GM18868 (cell line): ENCODE measurements around the gene PPP1CC.
"Not testable (repeated sequence)": the region's sequence is repeated elsewhere in the genome, so short reads cannot be mapped to it uniquely, and the experiment has no call there.

Experiments used
- ATAC-seq: cut with Tn5 transposase; IDR thresholded peaks from one replicate; pipeline ENCODE4 v1.9.1; 2021; ENCODE audit warnings: mild to moderate bottlenecking, moderate library complexity; ENCODE audit not compliant: unreplicated experiment

Gene PPP1CC

DNA sequence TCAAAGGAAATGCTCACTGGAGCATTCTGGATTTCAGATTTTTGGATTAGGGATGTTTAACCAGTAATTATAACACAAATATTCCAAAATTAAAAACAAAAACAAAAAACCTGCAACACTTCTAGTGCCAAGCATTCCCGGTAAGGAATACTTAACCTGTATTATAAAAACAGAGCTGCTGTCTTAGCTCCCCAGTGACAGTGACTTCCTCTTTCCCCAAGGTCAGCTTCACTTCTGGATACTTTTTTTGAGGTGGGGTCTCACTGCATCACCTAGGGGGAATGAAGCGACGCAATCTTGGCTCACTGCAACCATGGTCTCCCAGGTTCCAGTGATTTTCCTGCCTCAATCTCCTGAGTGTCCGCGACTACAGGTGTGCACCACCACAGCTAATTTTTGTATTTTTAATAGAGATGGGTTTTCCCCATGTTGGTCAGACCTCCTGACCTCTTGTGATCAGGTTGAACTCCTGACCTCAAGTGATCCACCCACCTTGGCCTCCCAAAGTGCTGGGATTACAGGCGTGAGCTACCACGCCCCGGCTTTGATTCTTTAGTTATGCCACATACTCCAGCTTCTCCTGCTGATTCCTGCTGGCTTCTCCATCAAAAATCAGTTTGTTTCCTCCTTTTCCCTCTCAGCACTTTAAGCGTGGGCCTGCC lies 15.9 kb downstream of the PPP1CC start:
- no peak for ATAC-seq

DNA sequence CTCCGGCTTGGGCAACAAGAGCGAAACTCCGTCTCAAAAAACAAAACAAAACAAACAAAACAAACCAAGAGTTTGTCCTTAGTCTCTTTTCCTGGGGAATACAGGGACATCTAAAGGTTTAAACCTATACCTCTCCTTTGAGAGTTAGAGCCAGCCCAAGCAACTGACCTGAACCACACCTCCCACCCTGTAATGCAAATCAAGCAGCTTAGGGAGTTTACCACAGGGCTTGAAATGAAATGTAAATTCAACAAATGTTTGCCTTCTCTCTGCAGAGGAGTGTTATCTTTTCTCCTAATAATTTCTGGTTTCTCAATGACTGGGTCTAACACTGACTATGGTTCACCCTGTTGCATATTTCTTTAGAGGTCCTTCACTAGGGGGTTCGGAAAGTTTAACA lies 16.7 kb downstream of the PPP1CC start:
- ATAC-seq = no peak

DNA sequence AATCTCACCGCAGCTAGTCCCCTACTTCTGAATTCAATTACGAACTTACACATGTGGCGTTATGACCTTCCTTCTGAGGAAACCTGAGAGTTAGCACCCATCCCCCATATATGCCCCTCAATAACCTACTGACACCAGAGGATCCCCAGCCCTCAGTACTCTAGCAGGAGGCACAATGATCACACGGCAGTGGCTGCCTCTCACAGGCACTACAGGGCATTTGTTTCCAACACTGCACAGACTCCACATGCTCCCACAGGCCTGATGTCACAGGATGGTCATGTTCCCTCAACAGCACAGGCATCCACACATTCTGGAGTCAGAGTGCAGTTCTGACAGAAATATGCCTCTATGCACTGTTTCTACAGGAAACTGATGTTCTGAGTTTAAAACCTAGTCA lies 17.4 kb downstream of the PPP1CC start:
- no peak for ATAC-seq

DNA sequence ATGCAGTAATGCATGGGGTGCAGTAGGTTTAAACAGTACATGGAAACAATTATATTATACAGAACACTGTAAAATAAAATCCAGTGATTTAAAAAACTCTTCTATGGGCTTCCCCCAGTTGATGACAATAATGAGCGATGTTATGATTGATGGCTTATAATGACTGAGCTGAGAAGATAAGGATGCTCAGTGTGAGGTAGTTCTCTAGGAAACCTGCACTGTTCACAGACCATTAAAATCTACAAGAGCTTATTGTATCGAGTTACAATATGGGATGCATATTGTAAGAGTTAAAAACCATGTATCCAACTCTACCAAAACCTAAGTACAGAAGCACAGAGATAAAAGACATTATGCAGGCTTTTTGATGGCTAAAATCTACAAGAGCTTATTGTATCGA lies 19.8 kb downstream of the PPP1CC start:
- not testable (repeated sequence) for ATAC-seq

DNA sequence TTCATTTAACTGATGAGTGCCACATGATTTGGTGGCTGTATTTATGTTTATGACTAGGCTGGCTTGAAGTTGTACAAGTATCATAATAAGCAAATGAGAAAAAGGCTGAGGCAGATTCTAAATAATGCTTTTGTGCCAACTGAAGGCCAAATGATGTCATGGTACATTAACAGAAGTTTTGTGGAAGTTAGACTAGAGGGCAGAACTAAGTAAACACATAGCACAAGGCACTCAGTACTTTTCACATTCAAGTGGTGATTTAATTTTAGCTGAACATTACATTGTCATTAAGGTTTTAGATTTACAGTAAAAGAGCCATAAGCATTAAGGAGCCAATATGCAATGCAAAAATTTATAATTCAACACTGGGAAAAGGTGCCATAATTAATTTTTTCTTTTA lies 21.1 kb downstream of the PPP1CC start:
- ATAC-seq = no peak

DNA sequence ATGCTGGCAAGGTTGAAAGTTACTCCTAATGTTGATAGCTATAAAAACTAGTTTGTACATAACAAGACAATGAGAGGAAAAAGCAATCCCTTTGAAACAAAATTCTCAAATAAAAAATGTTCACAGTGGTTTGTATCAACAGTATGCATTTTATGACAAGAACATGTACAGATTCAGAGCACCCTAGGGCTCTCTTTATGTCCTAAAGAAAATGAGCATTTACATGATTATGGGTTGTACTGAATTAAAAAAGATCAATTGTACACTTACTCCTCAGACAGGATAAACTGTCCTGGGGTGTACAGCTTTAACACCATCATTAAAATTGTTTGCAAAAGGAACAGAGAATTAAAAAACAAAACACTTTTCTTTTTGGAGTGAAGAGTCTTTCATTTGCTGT lies 22.2 kb downstream of the PPP1CC start:
- ATAC-seq = no peak

DNA sequence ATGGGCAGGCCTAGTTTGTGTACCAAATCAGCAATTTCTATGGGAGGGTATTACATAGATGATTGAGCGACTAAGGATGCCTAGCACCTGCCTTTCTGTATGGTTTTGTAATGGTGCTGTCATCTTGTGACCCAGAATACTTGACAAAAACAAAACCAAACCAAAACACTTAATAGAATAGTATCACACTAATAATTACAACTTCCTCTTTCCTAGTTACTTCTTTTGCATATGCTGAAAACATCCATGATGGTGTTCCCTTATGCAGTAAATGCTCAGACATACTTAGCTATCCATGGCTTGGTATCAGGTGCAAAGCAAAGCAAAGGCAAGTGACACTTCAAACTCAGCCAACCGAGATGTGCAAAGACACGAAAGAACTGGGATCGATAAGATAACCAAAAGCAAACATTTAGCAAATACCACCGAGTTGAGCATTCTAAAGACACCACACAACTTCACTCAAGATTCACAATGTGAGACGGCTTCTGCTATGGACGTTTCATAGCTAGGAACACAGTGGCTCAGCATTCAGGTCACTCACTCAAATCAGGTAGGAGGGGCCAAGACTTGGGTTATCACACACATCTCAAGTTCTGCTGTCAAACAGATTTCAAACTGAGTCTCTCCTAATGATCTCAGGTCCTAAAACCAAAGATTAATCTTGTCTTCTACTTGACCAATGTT lies 24.3 kb downstream of the PPP1CC start:
- no peak for ATAC-seq

DNA sequence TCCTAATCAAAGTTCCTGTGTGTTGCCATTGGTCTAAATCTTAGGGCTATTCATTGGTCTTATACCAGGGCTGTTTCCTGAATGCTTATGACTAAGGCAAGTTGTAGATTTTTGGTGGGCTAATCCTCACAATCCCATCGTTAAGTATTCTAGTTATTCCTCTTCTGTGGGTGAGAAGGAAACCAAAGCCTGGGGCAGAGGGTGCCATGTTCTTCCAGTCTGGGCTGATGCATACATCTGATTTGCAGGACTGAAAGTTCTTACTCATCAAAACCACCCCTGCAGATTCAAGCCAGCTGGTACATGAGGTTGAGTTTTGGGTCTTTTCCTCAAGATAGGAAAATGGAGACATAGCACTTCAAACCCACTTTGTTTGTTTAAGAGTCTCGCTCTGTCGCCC lies 25.7 kb downstream of the PPP1CC start:
- no peak for ATAC-seq

DNA sequence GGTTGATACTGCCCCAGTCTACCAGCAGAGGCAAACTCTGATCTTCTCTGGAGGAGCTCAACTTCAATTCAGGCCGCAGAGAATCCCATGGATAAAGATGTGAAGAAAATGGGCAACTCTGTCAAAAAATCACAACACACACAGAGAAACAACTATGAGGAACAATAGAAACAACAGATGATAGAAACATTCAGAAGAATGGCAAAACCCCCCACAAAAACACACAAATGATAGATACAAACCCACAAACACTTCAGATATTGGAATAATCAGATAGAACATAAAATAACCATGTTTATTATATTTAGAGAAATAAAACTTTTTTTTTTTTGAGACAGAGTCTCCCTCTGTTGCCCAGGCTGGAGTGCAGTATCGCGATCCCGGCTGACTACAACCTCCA lies 33.8 kb downstream of the PPP1CC start:
- no peak for ATAC-seq

DNA sequence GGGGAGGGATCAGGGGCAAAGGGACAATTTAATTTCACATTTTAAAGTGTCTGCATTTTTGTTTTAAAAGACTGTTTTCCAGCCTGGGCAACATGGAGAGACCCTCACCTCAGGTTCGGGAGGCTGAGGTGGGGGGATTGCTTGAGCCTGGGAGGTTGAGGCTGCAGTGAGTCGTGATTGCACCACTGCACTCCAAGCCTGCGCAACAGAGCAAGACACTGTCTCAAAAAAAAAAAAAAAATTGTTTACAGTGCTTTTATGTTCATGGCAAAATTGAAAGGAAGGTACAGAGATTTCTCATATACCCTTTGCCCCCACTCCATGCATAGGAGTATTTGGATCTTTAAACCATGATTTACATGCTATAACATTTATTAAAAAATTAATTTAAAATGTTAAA lies 37.4 kb downstream of the PPP1CC start:
- ATAC-seq = no peak

DNA sequence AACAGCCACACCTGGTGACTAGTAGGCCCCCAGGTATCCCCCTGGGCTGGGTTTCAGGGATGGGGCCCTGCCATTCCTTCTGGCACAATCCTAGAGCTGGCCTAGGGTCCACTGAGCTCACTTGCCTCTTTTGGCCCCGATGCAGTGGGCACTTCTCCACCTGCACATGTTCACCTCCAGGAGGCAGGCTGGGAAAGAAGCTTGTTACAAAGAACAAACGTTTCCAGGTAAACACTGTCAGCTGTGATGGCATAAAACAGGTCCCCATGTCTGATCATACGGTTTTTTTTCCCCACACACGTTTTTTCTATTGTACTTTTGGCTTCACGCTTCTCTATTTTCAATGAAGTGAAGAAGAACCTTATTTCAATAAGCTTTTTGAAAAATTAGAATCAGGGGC lies 37.9 kb downstream of the PPP1CC start:
- no peak for ATAC-seq

DNA sequence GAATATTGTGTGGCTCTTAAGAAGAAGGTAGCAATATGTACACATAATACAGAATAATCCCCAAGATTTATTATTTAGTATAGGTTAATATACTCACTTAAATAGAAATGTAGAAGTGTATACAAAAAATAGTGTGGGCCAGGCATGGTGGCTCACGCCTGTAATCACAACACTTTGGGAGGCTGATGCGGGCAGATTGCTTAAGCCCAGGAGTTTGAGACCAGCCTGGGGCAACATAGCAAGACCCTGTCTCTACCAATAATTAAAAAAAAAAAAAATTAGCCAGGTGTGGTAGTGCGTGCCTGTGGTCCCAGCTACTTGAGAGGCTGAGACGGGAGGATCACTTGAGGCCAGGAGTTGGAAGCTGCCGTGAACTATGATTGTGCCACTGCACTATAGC lies 38.5 kb downstream of the PPP1CC start:
- no peak for ATAC-seq

DNA sequence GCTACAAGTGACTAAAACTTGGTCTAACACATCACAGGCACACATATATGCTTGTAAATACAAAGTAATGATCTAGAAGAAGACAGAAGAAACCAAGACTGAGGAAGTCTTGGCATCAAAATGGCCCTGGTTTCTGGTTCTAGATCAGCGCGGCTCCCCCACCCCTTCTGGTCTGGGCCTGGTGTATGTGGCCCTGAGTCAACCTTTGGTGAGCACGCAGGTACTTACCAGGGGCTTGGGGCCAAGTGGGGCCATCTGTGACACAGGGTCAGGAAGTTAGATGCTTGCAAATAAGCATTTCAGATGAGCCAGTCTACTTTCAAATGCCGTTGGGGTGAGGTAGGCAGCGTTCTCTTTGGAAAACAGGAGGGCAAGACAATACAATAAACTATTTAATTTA lies 40.6 kb downstream of the PPP1CC start:
- ATAC-seq = no peak

DNA sequence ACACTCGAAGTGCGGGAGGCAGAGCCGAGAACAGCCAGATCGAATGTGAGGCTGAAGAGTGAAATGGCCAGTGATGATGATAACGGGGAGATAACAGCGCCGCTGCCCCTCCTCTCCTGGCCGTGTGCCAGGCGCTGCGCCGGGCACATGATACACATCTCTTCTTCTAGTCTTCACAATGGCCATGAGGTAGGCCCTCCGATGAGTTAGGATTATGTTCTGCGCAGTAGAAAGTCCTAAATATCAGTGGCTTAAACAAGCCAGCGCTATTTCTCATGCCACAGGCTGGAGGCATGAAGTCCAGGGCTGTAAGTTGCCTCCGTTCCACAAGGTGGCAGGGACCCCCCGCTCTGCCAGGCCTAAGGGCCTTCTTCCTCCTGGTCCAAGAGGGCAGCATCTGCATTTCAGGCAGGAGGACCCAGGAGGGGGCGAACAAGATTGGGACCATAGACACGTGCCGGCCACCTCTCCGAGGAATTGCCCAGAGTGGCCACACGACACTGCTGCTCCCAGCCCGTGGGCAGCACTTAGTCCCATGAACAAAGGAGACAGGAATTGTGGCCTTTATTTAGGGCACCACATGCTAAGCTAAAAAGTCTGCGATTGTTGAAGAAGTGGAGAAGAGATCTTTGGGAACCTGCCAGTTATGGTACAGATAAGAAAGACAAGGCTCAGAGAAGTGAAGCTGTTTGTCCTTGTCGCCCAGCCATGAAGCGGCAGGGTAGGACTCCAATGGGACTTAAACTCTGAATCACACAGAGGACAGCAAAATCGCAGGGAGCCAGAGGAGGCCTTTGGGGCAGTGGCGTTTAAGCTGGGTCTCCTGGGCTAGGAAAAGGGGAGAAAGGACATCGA lies 42.9 kb downstream of the PPP1CC start:
- ATAC-seq = no peak

DNA sequence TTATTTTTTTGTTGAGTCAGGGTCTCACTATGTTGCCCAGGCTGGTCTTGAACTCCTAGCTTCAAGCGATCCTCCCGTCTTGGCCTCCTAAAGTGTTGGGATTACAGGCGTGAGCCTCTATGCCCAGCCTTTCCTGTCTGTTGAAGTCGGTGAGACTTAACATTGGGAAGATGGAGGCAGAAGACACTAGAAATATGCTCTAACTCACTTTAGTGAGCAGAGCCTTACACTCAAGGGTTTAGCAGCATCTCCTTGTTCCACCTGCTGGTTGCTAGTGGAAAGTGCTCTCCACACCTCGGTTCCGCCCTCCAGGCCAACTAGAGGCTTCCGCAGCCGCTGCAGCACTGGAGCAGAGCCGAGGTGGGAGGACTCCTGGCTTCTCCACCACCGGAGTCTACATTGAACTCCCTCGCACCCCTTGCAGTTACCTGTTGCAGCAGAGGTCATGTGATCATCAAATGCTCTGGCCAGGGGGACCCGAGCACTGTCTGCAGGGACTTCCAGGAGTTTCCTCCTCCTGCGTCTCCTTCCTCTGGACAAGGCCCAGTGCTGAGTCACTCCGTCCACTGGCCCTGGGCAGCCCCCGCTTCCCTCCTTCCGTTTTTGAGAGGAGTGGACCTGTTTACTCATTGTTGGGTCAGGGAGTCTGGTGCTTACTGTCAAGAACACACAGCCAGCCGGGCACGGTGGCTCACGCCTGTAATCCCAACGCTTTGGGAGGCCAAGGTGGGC lies 44.4 kb downstream of the PPP1CC start:
- ATAC-seq = peak; percentile 90

DNA sequence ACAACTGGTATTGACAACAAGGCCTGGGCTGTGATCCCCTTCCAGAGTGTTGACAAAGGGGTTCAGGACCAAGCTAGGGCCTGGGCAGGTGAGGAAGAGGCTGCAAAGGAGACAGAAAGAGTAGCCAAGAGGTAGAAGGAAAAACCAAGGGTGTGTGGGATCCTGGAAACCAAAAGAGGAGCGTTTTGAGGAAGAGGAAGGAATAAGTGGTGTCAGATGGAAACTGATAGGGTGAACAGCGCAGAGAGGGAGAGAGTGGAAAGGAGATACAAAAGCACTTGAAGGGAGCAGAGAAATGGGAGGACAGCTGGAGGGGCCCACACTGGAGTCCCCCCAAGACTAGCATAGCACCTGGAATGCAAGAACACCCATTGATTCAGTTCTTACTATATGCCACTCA lies 45.5 kb downstream of the PPP1CC start:
- ATAC-seq = no peak

DNA sequence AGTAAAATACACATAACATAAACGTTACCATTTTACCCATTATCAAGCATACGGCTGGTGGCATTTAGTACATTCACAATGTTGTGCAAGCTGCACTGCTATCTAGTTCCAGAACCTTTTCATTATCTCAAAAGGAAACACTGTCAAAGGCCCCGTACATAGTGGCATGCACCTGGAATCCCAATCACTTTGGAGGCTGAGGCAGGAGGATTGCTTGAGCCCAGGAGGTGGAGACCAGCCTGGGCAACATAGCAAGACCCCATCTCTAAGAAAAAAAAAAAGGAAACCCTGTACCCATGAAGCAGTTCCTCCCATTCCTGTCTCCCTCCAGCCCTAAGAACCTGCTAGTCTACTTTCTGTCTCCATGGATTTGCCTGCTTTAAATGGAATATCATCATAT lies 46.4 kb downstream of the PPP1CC start:
- no peak for ATAC-seq

DNA sequence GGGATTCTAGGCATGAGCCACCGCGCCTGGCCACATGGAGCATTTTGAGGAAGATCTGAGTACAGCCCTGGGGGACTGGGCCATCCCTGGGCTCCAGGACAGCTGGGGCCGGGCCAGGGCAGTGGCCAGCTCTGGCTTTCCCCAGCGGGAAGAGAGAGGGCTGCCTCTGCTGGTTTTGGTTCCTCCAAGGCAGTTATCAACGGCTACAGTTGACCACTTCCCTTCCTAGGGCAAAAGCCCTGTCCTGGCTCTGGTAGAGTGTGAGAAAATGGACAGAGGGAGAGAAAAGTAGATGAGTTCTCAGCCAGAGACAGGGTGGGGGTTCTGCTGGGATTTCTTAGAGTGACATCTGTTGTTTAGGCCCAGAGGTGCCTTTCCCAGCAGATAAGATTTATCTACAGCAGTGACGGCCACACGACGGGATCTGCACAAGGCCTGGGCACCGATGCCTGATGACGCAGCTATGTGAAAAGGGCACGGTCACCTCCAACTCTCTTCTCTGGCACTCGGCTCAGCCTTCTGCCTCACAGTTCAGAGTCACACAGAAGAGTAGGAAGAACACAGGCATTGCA lies 48.3 kb downstream of the PPP1CC start:
- ATAC-seq = no peak

DNA sequence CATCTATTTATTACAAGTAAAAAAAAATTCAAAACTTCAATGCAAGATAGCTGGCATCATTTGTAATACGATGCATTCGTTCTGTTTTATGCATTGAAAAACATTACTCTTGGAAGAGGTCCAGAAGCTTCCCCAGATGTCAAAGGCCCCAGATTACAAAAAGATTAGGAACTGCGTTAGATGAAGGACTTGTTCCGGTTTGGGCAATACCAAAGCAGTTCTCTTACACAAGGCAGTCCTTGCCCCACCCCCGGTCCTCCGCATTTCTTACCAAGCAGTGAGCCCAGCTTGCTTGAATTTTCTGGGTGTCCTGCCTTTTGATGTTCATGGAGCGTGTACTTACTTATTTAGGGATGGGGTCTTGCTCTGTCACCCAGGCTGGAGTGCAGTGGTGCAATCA lies 49.0 kb downstream of the PPP1CC start:
- no peak for ATAC-seq

DNA sequence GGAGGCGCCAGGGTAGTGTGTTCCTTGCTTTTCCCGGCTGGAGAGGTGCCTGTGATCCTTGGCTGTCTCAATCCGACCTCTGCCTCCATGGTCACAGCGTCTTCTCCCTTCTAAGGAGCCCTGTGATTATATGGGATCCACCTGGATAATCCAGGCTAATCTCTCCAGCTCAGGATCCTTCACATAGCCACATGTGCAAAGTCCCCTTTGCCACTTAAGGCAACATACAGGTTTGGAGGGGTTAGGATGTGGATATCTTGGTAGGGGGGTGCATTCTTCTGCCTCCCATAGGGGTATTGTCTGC lies 52.6 kb downstream of the PPP1CC start:
- ATAC-seq = no peak
